Cerebellar cortex (tissue), 1 donor: ENCODE measurements around the gene SND1.

Experiments used
- DNase-seq: peaks from one replicate; pipeline ENCODE4 v3.0.0-alpha.2; 2015; ENCODE audit warnings: low spot score

The SND1 gene

DNA sequence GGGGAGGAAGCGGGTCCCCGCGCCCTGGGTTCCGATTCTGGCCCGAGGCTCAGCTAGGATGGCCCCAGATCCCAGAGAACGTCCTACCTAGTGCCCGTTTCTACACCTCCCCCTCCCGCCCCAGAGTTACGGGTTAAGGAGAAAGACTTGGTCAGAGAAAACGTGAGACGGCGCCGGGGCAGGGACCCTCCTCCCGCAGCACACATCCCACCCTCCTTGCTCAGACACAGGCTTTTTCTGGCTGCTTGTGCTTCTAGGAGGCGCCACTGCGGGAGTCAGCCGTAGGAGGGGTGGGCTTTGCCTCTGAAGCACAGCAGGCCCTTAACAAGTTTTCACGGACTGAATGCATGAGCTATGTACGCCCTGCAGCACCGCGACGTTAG lies 484.2 kb downstream of the SND1 start:
- DNase-seq: no peak

DNA sequence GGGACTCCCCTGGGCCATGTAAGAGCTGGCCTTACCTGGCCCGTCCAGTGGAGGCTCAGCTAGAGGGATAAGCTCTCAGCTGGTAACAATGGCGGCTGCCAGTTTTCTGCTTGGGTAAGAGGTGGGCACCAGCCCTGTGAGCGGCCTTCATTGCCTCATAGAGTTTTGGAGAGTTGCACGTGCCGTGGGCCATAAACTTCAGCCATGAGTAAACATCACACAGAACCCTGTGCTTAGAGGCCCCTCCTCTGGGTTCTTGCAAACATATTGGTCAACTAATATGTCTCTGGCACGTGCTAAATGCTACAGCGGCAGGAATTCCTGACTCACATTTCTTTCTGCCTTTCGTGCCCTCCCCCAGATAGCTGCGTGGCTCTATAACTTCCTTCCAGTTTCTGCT lies 485.2 kb downstream of the SND1 start:
- no peak for DNase-seq

DNA sequence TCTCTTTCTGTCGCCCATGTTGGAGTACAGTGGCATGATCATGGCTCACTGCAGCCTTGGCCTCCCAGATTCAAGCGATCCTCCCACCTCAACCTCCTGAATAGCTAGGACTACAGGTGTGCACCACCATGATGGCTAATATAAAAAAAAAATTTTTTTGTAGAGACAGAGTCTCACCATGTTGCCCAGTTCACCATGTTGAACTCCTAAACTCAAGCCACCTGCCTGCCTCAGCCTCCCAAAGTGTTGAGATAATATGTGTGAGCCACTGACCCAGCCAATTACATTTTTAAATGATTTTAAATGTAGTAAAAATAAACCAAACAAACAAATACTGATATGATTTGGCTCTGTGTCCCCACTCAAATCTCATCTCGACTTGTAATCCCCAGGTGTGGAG lies 487.4 kb downstream of the SND1 start:
- no peak for DNase-seq

DNA sequence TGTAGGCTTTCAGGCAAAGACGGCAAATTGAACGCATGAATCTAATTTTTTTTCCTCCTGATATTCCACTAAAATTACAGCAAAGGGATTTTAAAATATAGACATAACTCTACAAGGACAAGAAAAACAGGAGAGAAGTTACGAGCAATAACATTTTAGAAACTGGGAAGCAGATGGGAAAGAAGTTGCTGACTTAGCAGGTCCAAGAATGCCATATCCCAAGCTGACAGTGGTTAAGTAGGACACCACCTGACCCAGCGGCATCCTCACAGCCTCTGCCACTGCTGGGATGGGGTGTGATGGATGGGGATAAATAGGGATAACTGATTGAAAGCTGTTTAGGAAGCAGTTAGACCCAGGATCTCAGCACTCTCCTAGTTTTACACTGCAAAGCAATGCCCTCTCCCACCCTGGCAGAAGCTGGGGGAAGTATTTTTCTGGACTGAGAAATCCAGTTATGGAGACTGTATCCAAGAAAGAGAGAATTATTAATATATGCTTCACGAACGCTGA lies 489.7 kb downstream of the SND1 start:
- DNase-seq: no peak
